ENCODE data around the gene MED22.

GRCh38 chr9:133352635-133353340 lies 4.9 kb upstream of the MED22 start:
- no peak for TF ChIP-seq EP300 (IDR thresholded peaks at IDR 0.05; ENCODE audit: borderline replicate concordance in 1 of 2, low read depth in 2 of 2, low read length in 2 of 2)
- no peak for TF ChIP-seq CTCF (IDR thresholded peaks at IDR 0.05; ENCODE audit: control extremely low read depth in 1 of 3, insufficient read depth in 1 of 3, low read depth in 1 of 3, low read length in 3 of 3)
- TF ChIP-seq POLR2A (IDR thresholded peaks at IDR 0.05; ENCODE audit: control extremely low read depth in 1 of 2, low read depth in 2 of 2, low read length in 2 of 2) = peak in 1 of 2 experiments; percentile 83; a peak in 2 of 3 replicates
- TF ChIP-seq MAX (IDR thresholded peaks at IDR 0.05) = no peak
- no peak for TF ChIP-seq EZH2 (IDR thresholded peaks at IDR 0.05; ENCODE audit: low read depth, low read length, severe bottlenecking)
- TF ChIP-seq ATF2 (IDR thresholded peaks at IDR 0.05; ENCODE audit: low read length) = no peak
- TF ChIP-seq CHD7 (IDR thresholded peaks at IDR 0.05; ENCODE audit: insufficient replicate concordance, low read length) = no peak
- no peak for TF ChIP-seq CHD1 (IDR thresholded peaks at IDR 0.05; ENCODE audit: low read depth, low read length)
- TF ChIP-seq JUND (IDR thresholded peaks at IDR 0.05; ENCODE audit: low read length) = no peak
- no peak for TF ChIP-seq CBX5 (IDR thresholded peaks at IDR 0.05; ENCODE audit: low read depth, low read length)

Data from H1 (cell line).